ENCODE results near the gene TPI1.
"Not testable (repeated sequence)": the region's sequence is repeated elsewhere in the genome, so short reads cannot be mapped to it uniquely, and the experiment has no call there.

The TPI1 gene

DNA sequence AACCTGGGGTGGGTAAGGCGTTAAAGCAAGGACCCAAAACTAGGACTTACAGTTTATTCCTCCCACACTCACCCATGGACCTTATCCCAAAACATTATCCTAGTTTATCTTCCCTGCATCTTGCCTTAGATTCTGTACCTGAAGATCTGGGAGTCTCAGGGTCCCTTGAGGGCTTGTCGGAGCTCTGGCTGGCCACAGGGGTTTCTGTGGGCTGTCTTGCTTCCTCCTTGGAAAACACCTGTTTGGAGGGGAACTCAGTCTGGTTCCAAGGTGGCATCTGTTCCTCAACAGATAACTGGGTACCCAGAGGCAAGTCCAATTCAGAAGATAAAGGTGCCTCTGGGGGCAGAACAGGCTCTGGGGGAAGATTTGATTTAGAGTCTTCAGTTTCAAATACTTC, 17.9 kb upstream of the TPI1 start:
- no peak for DNase-seq

- DNase-seq = no peak
These were observed 17.3 kb upstream of the TPI1 start for GRCh38 chr12:6849976-6850560.

DNA sequence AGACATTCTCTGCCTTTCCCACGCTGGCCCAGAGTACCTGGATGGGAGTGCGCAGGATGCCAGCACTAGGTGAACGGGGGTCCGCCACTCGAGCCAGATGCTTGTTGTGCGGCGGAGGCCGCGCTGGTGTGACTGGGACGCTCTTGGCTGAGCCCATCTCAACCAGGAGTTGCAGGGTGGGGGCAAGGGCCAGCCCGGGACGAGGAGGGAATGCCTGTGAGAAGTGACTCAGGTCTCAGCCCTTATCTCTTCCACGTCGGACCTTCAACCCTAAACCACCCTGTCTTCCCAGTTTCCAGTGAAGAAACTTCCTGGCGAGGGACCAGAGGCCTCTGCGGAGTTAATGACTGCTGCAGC, 16.6 kb upstream of the TPI1 start:
- DNase-seq = no peak

DNA sequence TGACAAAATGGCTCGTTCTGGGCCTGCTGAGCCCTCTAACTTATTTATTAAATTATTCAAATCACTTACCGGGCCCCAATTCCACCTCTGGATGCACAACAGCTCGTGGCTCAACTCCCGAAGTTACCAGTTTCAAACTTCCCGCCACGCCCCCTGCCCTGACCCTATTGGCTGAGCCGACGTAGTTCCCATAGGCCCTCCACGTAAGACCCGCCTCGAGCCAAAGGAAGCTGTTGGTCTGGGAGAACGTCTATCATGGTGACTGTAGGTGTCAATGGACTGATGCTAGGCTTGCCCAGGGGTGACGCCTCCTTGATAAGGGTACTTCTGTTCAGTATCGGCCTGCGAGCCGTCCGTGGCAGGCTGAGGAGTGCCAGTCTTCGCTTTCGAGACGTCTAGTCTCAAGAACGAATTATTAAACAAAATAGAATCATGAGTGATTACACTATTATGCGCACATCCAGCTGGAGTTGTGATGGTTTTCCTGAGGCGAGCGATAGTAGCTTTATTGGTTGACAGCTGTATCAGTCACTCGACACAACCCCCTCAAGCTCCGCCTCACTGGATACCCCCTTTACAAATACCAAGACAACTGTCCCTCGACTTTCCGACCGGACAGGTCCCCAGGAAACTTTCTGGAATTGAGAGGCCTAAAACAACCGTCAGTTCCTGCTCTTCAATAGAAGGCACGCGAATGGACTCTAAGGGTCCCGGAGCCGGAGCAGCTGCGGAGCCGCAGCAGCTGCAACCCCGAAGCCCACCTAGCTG, 16.0 kb upstream of the TPI1 start, which contains the start of gene CDCA3:
CDCA3 (minus strand) TSS at position 134 of the 768 bp plus-strand sequence. CDS start 334 bp downstream, outside the sequence.
- DNase-seq = peak; percentile 91

DNA sequence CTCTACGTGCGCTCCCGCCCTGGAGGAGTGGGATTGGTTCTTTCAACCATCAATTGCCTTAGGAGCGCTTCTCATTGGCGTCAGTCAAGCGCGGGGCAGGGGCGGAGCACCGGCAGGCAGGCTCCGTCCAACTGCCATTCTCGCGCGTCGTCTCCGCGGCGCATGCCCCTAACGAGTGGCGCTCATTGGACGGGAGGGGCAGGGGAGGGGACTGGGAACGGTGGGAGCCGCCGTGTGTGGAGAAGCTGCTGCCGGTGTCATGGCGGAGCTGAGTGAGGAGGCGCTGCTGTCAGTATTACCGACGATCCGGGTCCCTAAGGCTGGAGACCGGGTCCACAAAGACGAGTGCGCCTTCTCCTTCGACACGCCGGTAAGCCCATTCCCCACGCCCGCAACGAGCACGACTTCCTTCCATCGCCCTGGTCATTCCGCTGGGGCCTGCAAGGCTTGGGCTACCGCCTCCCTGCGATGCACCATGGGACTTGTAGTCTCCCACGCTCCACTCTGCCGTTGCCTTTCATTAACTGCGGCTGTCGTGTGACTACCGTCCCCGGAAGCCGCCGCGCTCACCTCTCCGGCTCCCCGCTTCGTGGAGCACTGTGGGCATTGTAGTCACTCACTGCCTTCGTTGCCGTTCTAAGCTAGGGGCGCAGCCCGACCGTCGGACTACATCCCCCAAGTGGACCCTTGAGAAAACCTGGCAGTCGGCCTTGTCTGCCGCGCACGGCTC, 15.2 kb upstream of the TPI1 start, which contains the start of gene USP5:
USP5 (plus strand) TSS at position 230 of the 730 bp plus-strand sequence; CDS start at position 260, 30 bp downstream.
- peak; percentile 98 for DNase-seq

DNA sequence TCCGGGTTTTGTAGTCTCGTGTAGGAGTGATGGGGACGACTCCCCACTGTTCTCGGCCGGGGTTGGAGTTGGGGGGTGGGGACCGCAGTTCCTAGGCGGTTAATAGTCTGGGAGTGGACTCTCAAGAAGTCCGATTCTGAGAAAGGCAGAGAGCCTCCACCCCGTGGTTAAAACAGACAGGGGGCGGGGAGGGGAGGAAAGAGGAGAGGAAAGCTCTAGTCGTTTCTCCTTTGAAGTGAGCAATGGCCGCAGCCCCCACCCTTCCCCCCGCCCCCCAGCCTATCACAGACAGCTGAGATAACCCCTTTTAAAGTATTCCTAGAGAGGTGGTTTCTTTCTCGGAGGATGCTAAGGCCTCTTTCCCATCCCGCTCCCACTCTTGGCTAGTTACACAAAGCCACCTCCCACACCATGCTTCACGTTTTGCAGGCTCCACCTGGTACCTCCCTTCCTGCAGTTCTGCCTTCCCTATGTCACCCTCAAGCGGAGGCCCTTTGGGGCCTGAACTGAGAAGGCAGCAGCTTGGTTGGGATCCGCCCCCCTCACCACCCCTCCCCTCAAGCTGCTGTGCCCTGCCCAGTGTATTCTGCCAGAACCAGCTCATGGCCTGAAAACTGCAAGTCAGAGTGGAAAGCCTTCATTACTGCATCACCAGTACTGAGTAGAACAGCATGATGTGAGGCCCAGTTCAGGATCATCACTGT, 14.5 kb upstream of the TPI1 start:
- DNase-seq = peak; percentile 74

DNA sequence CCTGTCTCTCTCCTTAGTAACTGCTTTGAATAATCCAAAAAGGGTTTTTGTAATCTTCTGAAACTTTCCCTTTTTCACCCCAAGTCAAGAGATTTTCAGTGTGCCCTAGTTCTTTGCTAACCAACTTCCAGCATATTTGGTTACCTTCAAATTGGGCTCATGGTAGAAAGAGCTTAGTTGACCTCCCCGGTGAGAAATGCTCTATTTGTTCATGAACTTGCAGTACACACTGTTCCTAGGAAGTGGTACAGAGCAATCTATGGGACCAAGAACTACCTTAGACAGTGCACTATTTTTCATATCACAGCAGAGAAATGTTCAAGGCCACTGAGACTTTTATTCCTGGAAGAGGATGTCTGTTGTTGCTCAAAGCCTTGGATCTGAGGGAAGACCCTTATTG, 13.7 kb upstream of the TPI1 start:
- DNase-seq = no peak

GRCh38 chr12:6854036-6854435, 13.3 kb upstream of the TPI1 start:
- no peak for DNase-seq

GRCh38 chr12:6855322-6855721, 12.0 kb upstream of the TPI1 start:
- DNase-seq = no peak

GRCh38 chr12:6858799-6859198, 8.5 kb upstream of the TPI1 start:
- no peak for DNase-seq

- no peak for DNase-seq
These were observed 7.2 kb upstream of the TPI1 start for GRCh38 chr12:6860116-6860515.

DNA sequence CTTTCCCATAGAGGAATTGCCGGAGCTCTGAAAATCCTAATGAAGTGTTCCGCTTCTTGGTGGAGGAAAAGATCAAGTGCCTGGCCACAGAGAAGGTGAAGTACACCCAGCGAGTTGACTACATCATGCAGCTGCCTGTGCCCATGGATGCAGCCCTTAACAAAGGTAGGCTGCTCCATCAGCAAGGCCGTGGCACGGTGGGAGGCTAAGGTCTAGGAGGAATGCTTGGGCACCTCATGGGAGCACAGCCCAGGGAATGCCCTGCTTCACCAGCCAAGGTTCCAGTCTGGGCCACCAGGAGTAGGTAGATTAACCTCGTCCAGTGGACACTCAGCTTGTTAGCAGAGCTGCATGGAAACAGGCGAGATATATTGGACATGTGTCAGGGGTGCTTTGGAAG, 6.4 kb upstream of the TPI1 start:
- no peak for DNase-seq

DNA sequence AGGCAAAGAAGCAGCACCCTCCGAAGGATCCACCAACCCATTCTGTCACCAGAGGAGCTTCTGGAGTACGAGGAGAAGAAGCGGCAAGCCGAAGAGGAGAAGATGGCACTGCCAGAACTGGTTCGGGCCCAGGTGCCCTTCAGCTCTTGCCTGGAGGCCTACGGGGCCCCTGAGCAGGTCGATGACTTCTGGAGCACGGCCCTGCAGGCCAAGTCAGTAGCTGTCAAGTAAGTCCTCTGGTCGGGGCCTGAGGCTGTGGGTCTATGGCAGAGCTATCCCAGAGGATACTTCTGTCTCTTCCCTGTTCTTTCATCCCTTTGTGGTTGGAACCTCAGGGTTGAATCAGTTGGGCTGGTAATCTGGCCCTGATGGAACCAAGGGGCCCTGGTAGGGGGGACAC, 5.9 kb upstream of the TPI1 start:
- DNase-seq = no peak

GRCh38 chr12:6863033-6863432, 4.3 kb upstream of the TPI1 start:
- DNase-seq = no peak

GRCh38 chr12:6863586-6864321, 3.6 kb upstream of the TPI1 start:
- no peak for DNase-seq

GRCh38 chr12:6865307-6865706, 2.0 kb upstream of the TPI1 start:
- DNase-seq = not testable (repeated sequence)

GRCh38 chr12:6866163-6866919, 990 bp upstream of the TPI1 start:
- DNase-seq = no peak

DNA sequence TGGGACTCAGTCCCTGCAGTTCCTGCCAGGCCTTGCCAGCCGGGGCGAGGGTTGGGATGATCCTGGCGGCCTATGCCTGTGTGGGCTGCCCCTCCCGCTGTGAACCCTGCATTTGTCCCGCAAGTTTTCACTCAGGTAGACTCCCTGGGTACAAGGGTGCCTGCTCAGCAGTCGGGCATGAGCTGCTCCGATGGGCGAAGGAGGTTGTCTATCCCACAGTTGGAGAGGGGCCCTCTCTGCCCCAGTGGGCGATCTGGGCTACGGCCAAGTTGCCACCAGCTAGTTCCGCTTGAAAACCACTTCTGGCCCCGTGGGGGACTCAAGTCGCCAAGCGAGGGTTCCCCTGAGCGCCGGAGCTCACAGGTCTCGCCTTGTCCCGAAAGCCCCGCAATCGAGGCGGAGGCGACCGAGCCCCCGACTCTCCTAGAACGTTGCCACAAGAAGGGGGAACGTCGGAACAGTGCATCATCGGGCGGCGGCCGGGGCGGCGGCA, 365 bp upstream of the TPI1 start:
- no peak for DNase-seq

DNA sequence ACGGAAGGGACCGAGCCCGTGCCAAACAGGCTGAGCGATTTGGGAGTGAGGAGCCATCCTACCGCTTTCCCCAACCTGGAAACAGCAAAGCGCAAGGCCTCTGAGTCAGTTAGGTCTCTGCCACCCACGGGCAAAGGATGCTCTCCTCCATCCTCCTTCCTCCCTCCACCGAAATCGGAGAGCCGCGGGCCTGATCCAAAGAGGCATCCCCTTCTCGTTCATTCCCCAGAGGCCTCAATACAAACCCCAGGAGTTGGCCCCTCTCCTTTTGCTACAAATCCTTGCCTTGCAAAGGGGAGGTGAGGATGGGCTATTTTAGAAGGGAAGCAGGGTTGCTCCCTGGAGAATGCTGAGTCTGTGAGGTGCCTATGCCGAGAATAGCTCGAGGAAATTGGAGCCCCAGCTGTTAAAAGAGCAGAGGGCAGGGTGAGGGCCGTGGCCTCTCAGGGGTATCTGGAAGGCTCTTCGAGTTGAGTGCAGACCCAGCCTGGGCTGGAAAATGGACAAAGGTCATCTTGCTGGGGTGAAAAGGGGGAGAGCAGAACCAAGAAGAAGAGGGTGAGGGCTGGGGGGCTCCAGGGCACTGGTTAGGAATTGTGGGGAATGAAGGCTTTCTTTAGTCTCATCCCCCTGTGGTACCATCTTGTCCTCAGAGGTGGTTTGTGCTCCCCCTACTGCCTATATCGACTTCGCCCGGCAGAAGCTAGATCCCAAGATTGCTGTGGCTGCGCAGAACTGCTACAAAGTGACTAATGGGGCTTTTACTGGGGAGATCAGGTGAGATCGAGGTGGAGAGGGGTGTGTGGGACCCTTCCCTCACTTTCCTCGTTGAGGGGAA, 1.1 kb downstream of the TPI1 start:
- peak; percentile 11 for DNase-seq

All from CD4-positive, alpha-beta T cell treated with Interleukin-17A for 4 hours (primary cell).